Measurements from ENCODE around the gene HSF2BP. TPM values are rescaled to one million over a fixed set of nuclear protein-coding genes. Genes with fewer than 3 reads are reported as not detected.

The HSF2BP gene
- total RNA-seq, 1 experiment from 2014 or later, result 10.9 TPM

- BruUV-seq (replicated peaks), result no TSS peak
- H3K27me3 ChIP-seq (replicated peaks; ENCODE audit: control insufficient read depth, insufficient read depth, low read length), result no peaks in the 10 kb centered on the region
- intact Hi-C loops (cut with micrococcal nuclease; ENCODE audit: unreplicated experiment), result loop anchor here (1.0 to 5.0 kb wide), 4 partner anchors 18 to 722 kb away; no protein-coding TSS in a partner anchor
- H3K27ac Mint-ChIP-seq (ENCODE audit: unreplicated experiment), result peak overlapping the region; percentile 82
- no peaks in the 10 kb centered on the region; the same call in 1 of the 2 replicates for H3K36me3 ChIP-seq (ENCODE audit: control insufficient read depth, insufficient read depth, low read length)
- no peak overlapping the region for H3K4me3 Mint-ChIP-seq (ENCODE audit: unreplicated experiment)
- no peak overlapping the region for H3K4me3 ChIP-seq (ENCODE audit: low read depth, low read length)
- TF ChIP-seq CTCF (IDR thresholded peaks at IDR 0.05; ENCODE audit: insufficient read depth in 1 of 2, low read depth in 1 of 2, low read length in 1 of 2, severe bottlenecking in 1 of 2, unreplicated experiment in 1 of 2), result no peak
- no peaks in the 10 kb centered on the region for H3K9me3 ChIP-seq
- H3K4me1 ChIP-seq, result peaks cover 39% of the 10 kb centered on the region
- H3K9me3 Mint-ChIP-seq (ENCODE audit: unreplicated experiment), result no peaks in the 10 kb centered on the region
- CTCF ChIA-PET, result interaction anchor here (2.1 kb wide), 1 partner anchor 33 kb away, joined by 11 read pairs; no protein-coding TSS in a partner anchor
- no peaks in the 10 kb centered on the region for H3K27me3 Mint-ChIP-seq (ENCODE audit: insufficient read depth, unreplicated experiment)
- no peak for DNase-seq
- peaks cover 32% of the 10 kb centered on the region for H3K4me1 Mint-ChIP-seq (ENCODE audit: low read depth, unreplicated experiment)
- peaks cover 17% of the 10 kb centered on the region for H3K36me3 Mint-ChIP-seq (ENCODE audit: insufficient read depth, unreplicated experiment)
- POLR2A ChIA-PET, result no interaction called here
Observed at GRCh38 chr21:43644609-43645008, 14.7 kb downstream of the HSF2BP start.

GRCh38 chr21:43644071-43644470 is 15.2 kb downstream of the HSF2BP start:
- TF ChIP-seq CTCF (IDR thresholded peaks at IDR 0.05; ENCODE audit: insufficient read depth in 1 of 2, low read depth in 1 of 2, low read length in 1 of 2, severe bottlenecking in 1 of 2, unreplicated experiment in 1 of 2), result no peak
- Mint-ChIP-seq H3K27ac (ENCODE audit: unreplicated experiment) (peak overlapping the region; percentile 82), H3K36me3 (ENCODE audit: insufficient read depth, unreplicated experiment) (peaks cover 21% of the 10 kb centered on the region), H3K4me3 (ENCODE audit: unreplicated experiment) (no peak overlapping the region), H3K4me1 (ENCODE audit: low read depth, unreplicated experiment) (peaks cover 37% of the 10 kb centered on the region), H3K27me3 (ENCODE audit: insufficient read depth, unreplicated experiment) (no peaks in the 10 kb centered on the region), H3K9me3 (ENCODE audit: unreplicated experiment) (no peaks in the 10 kb centered on the region)
- ChIA-PET CTCF (no interaction called here), POLR2A (no interaction called here)
- H3K4me1 ChIP-seq, result peaks cover 44% of the 10 kb centered on the region
- intact Hi-C loops (cut with micrococcal nuclease; ENCODE audit: unreplicated experiment), result loop anchor here (2.0 kb wide), 1 partner anchor 17 kb away; no protein-coding TSS in a partner anchor
- BruUV-seq (replicated peaks), result no TSS peak
- no peak for DNase-seq
- H3K36me3 ChIP-seq (ENCODE audit: control insufficient read depth, insufficient read depth, low read length), result no peaks in the 10 kb centered on the region; the same call in 1 of the 2 replicates
- no peaks in the 10 kb centered on the region for H3K9me3 ChIP-seq
- H3K4me3 ChIP-seq (ENCODE audit: low read depth, low read length), result no peak overlapping the region
- no peaks in the 10 kb centered on the region for H3K27me3 ChIP-seq (replicated peaks; ENCODE audit: control insufficient read depth, insufficient read depth, low read length)

GRCh38 chr21:43643193-43643592 is 16.1 kb downstream of the HSF2BP start:
- POLR2A ChIA-PET, result no interaction called here
- H3K36me3 ChIP-seq (ENCODE audit: control insufficient read depth, insufficient read depth, low read length), result no peaks in the 10 kb centered on the region; the same call in 1 of the 2 replicates
- CTCF ChIA-PET, result no interaction called here
- no peaks in the 10 kb centered on the region for H3K9me3 ChIP-seq
- intact Hi-C loops (cut with micrococcal nuclease; ENCODE audit: unreplicated experiment), result no loop called here
- no peak overlapping the region for H3K4me3 ChIP-seq (ENCODE audit: low read depth, low read length)
- no peak for DNase-seq
- H3K36me3 Mint-ChIP-seq (ENCODE audit: insufficient read depth, unreplicated experiment), result peaks cover 27% of the 10 kb centered on the region
- H3K4me1 ChIP-seq, result peaks cover 49% of the 10 kb centered on the region
- H3K27me3 ChIP-seq (replicated peaks; ENCODE audit: control insufficient read depth, insufficient read depth, low read length), result no peaks in the 10 kb centered on the region
- H3K27me3 Mint-ChIP-seq (ENCODE audit: insufficient read depth, unreplicated experiment), result no peaks in the 10 kb centered on the region
- no peak for TF ChIP-seq CTCF (IDR thresholded peaks at IDR 0.05; ENCODE audit: insufficient read depth in 1 of 2, low read depth in 1 of 2, low read length in 1 of 2, severe bottlenecking in 1 of 2, unreplicated experiment in 1 of 2)
- no TSS peak for BruUV-seq (replicated peaks)
- H3K4me1 Mint-ChIP-seq (ENCODE audit: low read depth, unreplicated experiment), result peaks cover 44% of the 10 kb centered on the region
- peak overlapping the region; percentile 82 for H3K27ac Mint-ChIP-seq (ENCODE audit: unreplicated experiment)
- no peaks in the 10 kb centered on the region for H3K9me3 Mint-ChIP-seq (ENCODE audit: unreplicated experiment)
- no peak overlapping the region for H3K4me3 Mint-ChIP-seq (ENCODE audit: unreplicated experiment)

Data from Caco-2 (cell line).